Measurements from ENCODE around the gene DIRAS1.

Gene DIRAS1

GRCh38 chr19:2762783-2763496 is 41.8 kb upstream of the DIRAS1 start:
- DNase-seq (ENCODE audit: low spot score): no peak
- H3K36me3 ChIP-seq (ENCODE audit: low read depth): peaks cover 60% of the 10 kb centered on the region
- ATAC-seq (ENCODE audit: low read depth): no peak

GRCh38 chr19:2761876-2762782 is 41.0 kb upstream of the DIRAS1 start:
- Histone ChIP-seq H3K9me3 (ENCODE audit: severe bottlenecking) (no peaks in the 10 kb centered on the region), H3K4me1 (ENCODE audit: insufficient read depth, poor library complexity, severe bottlenecking) (no peaks in the 10 kb centered on the region), H3K36me3 (ENCODE audit: low read depth) (peaks cover 60% of the 10 kb centered on the region), H3K4me3 (ENCODE audit: severe bottlenecking) (no peak overlapping the region), H3K27ac (ENCODE audit: poor library complexity, severe bottlenecking) (no peak overlapping the region), H3K27me3 (ENCODE audit: insufficient read depth, poor library complexity, severe bottlenecking) (no peaks in the 10 kb centered on the region)
- DNase-seq (ENCODE audit: low spot score) (no peak), ATAC-seq (ENCODE audit: low read depth) (no peak; the same call in 2 of the 3 replicates)
- no peak for TF ChIP-seq CTCF (IDR thresholded peaks at IDR 0.05; ENCODE audit: poor library complexity, severe bottlenecking)

More at GRCh38 chr19:2762783-2763496, 41.8 kb upstream of the DIRAS1 start:
- H3K4me1 ChIP-seq (ENCODE audit: insufficient read depth, poor library complexity, severe bottlenecking): no peaks in the 10 kb centered on the region
- H3K27me3 ChIP-seq (ENCODE audit: insufficient read depth, poor library complexity, severe bottlenecking): no peaks in the 10 kb centered on the region
- no peaks in the 10 kb centered on the region for H3K9me3 ChIP-seq (ENCODE audit: severe bottlenecking)
- no peak overlapping the region for H3K4me3 ChIP-seq (ENCODE audit: severe bottlenecking)
- no peak overlapping the region for H3K27ac ChIP-seq (ENCODE audit: poor library complexity, severe bottlenecking)
- TF ChIP-seq CTCF (IDR thresholded peaks at IDR 0.05; ENCODE audit: poor library complexity, severe bottlenecking): no peak

- Histone ChIP-seq H3K4me3 (ENCODE audit: severe bottlenecking) (no peak overlapping the region), H3K27me3 (ENCODE audit: insufficient read depth, poor library complexity, severe bottlenecking) (no peaks in the 10 kb centered on the region), H3K36me3 (ENCODE audit: low read depth) (peaks cover 57% of the 10 kb centered on the region), H3K27ac (ENCODE audit: poor library complexity, severe bottlenecking) (no peak overlapping the region), H3K4me1 (ENCODE audit: insufficient read depth, poor library complexity, severe bottlenecking) (no peaks in the 10 kb centered on the region), H3K9me3 (ENCODE audit: severe bottlenecking) (no peaks in the 10 kb centered on the region)
- DNase-seq (ENCODE audit: low spot score) (no peak), ATAC-seq (ENCODE audit: low read depth) (no peak)
- TF ChIP-seq CTCF (IDR thresholded peaks at IDR 0.05; ENCODE audit: poor library complexity, severe bottlenecking): no peak
Measured at GRCh38 chr19:2761309-2761677, 40.1 kb upstream of the DIRAS1 start.

GRCh38 chr19:2759965-2760364 is 38.8 kb upstream of the DIRAS1 start:
- Histone ChIP-seq H3K9me3 (ENCODE audit: severe bottlenecking) (no peaks in the 10 kb centered on the region), H3K27ac (ENCODE audit: poor library complexity, severe bottlenecking) (no peak overlapping the region), H3K4me3 (ENCODE audit: severe bottlenecking) (no peak overlapping the region), H3K36me3 (ENCODE audit: low read depth) (peaks cover 44% of the 10 kb centered on the region), H3K4me1 (ENCODE audit: insufficient read depth, poor library complexity, severe bottlenecking) (no peaks in the 10 kb centered on the region), H3K27me3 (ENCODE audit: insufficient read depth, poor library complexity, severe bottlenecking) (no peaks in the 10 kb centered on the region)
- DNase-seq (ENCODE audit: low spot score) (no peak), ATAC-seq (ENCODE audit: low read depth) (no peak)
- TF ChIP-seq CTCF (IDR thresholded peaks at IDR 0.05; ENCODE audit: poor library complexity, severe bottlenecking): no peak

All from RWPE2 (cell line).